Superior temporal gyrus (tissue), 1 donor: ENCODE results near the gene S1PR3.
A peak's percentile ranks its signal among the peaks of the same experiment; 100 is the strongest.

Experiments
- DNase-seq: peaks from one replicate; pipeline ENCODE4 v3.0.0-alpha.2; 2016; ENCODE audit errors: extremely low spot score

The S1PR3 gene

DNA sequence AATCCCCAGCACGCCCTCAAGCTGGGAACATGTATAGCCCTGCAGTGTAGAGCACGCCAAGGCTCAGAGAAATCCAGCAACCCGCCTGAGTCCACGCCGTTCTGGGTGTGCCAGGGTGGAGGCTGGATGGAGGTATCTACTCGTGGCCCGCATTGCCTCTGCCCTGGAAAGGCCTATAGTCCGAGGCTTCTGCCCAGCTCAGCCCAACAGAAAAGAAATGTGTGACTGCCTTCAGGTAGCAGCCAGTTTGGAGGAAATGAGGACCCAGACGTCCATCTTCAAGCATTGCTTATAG lies 18.2 kb downstream of the S1PR3 start:
- no peak for DNase-seq

DNA sequence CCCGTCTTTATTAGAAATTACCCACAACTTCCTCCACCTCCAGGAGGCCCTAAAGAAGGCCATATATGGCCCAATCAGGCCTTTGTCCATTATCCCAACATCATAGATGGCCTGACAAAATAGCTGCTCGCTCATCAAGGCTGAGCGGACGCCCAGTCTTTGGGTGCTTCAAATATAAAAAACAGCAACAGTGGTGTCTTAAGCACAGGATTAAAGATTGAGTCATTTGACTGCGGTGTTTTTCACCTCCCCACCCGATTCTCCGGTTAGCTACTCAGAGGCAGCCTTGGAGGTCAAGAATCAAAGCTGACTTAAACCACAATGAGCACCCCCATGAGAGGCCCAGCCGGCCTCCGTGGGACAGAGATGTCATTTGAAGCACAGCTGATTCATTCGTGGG lies 18.8 kb downstream of the S1PR3 start:
- no peak for DNase-seq

DNA sequence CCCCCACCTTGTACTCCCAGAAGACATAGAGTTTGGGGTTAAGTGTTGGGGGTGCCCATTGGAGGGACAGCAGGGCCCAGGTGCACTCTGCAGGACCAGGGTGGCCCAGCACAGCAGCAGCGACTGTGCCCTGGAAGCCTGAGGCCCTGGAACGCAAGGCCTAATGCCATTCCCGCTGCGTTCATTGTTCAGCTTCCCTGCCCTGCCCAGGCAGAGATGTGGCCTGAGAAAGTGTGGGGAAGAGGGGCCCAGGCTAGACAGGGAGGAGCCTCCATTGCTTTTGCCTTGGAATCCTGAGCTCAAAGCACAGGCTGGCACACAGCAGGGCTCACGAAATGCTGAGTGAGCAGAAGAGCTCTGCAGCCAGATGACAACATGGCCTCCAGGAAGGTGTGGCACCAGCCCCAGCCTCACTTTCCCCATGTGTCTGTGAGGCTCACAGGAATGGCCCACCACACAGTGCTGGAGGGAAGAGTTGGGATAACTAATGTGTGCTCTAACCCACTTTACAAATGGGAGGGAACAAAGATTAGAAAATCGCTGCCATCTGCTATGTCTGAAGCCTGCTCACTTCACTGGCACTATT lies 19.4 kb downstream of the S1PR3 start:
- no peak for DNase-seq

DNA sequence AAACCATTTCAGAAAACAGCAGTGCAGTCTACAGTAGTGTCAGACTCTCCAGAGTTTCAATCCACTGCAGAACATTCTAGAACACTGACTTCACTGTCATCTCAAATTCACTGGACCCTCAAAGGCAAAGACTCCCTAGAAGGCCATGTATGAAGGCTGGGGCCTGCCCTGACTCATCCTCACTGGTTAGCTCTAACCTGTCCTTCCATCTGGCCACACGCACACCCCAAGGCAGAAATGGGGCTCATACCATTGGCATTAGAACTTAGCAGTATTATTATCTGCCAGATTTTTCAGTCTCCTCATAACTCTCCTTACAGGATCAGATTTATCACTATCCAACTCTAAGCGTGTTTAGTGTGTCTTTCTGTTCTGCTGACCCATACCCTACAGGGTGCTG lies 20.4 kb downstream of the S1PR3 start:
- DNase-seq: no peak

DNA sequence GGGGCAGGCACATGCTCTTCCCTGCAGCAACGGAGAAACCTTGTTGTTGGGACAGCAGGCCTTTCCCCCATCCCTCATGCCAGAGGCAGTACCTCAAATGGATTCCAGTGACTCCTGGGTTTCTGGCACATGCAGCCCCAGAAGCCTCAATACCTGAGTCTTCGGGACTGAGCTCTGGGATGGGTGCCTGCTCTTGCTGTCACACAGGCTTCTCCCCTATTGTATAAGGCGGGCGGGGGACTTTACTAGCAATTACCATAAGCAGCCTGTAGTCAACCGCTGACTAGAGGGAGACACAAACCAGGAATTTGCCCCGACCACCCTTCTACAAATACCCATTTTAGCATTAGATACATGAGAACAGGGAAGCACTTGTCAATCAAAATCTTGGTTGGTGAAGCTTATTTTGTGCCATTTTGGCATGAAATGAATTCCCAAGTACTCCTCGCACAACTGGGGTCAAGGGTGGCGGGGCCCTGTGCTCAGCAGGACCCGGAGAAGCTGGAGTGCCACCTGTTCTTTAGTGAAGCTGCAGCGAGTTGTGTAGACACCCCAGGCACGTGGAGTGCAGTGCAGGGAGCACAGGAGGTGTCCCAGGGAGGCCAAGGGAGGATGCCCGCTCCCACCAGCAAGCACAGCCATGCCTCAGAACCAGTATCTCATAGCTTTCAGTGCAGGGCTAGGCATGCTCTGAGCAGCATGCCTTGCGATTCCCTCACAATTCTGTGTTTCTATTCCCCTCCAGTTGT lies 21.2 kb downstream of the S1PR3 start:
- no peak for DNase-seq

DNA sequence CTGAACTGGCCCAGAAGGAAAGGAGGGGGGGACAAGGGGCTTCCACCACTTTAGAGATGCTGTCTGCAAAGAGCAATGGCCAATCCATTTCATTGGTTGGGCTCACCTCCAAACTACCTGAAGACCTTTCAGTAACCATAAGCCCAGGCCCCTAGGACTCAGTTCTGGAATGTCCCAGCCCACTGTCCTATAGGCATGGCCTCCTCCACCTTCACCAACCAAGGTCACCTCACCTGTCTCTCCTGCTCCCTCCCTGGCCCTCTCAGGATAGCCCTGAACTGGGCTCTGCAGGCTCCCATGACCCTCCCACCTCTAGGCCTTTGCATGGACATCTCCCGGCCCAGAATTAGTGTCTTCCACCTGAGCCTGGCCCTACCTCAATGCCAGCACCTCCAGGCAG lies 22.4 kb downstream of the S1PR3 start:
- DNase-seq: no peak

DNA sequence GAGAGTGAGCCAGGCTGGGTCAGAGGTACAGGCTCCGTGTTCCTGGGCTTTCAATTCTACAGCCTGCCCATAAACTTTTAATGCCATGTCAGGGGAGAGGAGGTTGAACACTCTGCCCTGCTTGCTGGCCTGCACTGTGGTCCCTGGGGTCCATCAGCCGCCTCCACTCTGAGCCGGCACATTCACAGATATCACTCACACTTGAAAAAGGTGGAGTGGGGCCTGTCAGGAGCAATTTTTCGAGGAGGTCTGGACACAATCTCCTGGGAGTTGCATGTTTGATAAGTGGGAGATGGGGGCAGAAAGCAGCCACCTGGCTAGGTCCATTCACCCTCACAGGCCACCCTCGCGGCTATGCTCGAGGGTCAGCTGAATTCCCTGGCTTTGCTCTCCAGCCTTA lies 22.9 kb downstream of the S1PR3 start:
- DNase-seq: no peak

DNA sequence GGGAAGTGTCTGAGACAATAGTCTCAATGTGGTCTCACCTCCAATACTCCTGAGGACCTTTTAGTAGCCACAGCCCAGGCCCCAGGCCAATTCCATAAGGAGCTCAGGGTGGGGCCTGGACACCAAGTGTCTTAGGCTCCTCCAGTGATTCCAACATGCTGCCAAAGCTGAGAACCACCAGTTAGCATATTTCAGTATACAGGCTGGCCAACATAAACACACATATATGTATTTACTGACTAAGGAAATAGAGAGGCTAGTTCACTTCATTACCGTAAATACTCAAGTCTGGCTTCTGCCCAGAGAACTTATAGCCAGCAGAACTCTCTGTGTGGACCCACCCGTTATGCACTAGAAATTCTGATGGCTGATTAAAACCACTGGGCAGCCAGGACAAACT lies 24.1 kb downstream of the S1PR3 start:
- no peak for DNase-seq

DNA sequence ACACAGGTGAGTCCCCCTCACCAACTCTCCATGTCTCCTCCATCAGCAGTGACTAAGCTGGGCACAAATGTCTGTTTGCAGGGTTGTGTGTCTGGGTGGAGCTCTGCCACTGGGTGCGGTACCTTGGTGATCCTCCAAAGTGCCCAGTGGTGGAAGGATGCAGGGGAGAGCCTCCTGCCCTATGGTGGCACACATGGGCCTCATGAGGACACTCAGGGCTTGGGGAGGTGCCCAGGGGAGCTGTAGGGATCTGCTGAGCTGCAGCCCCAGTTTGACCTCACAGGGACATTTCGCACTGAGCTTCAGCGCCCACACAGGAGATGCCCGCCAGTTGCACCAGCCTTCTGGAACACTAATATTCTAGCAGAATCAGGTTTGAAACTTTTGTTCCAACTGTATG lies 29.5 kb downstream of the S1PR3 start:
- no peak for DNase-seq

DNA sequence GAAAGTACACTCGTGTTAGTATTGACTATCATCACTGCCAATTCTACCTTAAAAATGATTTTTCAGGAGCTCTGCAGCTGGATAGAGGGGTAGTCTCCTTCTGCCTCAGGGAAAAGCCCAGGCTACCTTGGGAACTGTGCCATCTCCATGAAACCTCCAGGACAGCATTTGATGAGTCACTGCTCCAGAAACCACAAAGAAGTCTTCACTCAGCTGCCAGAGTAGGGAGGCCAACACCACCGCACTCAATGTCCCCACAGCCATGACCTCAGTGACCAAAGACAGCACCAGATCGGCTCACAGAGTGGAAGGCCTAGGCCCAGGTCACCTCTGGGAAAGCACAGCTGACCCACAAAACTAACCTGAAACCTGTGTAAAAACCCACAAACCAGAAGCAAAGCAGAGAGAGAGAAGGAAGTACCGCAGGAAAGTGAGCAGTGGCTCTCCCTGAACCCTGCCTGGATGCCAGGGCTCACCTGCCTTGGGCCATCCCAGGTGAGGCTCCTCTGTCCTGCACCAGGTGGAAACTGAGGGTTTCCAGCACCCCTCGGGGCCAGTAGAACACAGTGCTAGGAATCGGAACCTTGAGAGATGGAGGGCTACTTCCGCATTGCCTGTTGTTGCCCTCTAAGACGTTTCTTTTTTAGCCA lies 30.0 kb downstream of the S1PR3 start:
- no peak for DNase-seq

DNA sequence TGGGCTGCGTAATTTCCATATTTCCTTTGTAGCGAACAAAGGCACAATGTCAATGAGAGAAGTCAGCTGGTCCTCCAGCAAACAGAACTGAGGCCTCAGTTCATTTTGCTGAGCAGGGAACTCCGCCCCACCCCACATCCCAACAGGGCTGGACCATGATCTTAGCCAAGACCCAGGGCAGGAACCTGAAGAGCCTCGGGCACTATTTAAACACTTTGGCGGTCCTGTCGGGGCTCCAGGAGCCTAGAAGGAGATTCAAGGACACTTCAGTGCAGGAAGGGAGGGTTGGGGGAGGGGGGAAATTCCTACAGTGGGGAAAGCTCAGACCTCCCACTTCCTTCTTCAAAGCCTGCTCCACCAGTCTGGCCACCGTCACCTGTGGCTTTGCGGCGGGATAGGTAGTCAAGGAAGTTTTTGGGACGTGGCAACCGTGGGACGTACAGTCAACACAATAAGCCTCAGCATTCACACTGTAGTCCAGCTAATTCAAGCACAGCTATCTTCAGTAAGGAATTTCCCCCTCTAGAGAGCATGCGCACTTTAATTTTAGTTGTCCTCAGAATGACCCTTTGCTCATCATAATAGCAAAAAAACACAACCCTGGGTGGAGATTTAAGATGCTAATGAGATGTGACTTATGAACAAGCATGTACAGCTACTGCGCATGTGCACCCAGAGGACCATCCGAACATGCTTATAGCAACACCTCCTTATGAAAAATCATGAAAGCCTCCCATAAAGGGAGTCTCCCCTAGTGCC lies 30.9 kb downstream of the S1PR3 start:
- no peak for DNase-seq

DNA sequence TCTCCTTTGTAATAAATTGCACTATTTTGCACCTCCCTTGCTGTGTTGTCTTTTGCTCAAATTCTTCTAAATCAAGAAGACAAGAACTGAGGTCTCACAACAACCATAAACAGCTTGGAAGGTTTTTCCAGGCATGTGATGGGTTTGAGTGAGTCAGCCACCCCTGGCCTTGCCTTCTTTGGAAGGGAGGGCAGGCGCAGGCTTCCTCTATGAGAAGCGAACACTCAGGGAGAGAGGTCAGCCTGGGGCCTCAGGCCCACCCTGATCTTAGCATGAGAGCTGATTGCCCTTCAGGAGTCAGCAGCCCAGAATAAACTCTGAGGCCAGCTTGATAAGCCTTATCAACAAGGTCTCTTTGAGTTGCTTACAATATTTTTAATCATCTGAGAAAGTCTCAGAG lies 31.6 kb downstream of the S1PR3 start:
- peak; percentile 9 for DNase-seq

DNA sequence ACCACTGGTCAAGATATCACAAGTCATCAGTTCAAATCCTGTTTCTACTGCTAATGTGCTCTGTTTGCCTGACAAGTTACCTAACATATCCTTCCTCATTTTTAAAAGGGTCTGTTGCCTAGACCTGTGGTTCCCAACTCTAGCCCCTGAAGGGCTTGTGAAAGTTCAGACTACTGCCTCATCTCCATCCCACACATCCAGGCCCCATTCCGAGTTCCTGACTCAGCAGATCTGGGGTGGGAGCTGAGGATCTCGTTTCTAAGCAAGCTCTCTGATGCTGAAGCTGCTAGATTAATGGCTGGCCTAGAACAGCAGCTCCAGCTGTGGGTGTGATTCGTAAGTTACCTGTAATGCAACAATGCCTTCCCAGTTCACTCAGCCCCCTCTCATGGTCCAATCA lies 32.5 kb downstream of the S1PR3 start:
- no peak for DNase-seq

DNA sequence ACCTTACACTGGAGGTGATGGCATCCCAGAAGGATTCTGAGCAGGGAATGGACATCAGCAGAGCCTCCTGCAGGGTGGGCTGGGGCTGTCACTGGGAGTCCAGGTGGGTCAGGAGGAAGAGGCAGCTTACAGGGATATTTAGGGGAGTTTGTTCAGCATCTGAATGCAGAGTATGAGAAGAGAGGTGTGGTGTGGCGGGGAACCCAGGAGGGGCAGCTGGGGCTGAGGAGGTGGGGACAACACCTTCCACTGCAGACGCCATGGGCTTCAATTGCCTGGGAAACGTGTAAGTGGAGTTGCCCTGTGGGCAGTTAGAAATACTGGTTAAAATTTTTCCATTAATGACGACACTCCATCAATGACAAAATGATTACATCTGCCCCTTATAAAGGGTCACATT lies 33.5 kb downstream of the S1PR3 start:
- DNase-seq: no peak

DNA sequence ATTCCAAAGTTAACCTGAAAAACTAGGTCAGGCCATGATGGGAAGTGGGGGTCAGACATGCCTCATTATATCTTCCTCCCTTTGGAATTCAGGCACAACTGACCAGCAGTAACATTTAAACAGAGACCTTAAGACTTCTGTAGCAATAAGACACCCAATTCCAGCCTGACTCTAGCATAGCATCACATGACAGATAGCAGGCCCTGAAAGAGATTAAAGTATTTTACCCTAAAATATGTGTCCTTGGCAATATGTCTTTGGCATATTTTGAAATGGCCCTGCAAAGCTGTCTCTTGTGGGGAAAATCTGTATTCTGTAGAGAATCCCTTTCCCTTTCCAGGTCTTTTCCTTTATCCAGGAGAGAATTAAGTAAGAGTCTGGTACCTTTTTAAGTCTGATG lies 34.3 kb downstream of the S1PR3 start:
- no peak for DNase-seq

DNA sequence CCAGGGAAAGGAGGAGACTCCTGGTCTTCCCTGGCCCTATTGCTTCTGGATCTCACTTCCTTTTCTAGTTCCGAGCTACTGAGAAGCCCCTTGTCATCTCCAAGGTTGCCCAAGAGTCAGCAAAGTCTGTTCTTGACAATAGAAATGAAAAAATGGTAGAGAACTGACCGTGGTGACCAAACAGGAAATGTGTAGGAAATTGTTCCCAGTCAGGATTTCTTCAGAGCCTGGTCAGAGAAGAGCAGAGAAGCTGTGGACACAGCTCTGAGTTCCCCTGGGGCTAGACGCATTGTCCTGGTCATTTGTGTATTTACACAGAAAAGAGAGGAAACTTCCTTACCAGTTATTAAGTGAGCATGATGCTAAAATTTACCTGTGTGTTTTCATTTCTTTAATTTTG lies 35.6 kb downstream of the S1PR3 start:
- DNase-seq: no peak

DNA sequence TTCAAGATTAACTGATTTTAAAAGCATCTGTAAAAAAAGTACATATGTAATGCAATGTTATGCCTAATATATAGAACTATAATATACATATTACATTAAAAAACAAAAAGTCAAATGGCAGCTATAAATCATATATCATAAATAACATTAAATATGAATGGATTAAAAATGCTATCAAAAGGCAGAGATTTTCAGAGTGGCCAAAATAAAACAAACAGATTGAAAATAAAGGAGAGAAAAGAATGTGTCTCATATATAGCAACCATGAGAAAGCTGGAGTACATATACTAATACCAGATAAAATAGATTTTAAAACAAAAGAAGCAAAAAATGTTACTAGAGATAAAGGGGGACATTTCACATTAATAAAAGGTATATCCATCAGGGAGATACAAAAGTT lies 38.5 kb downstream of the S1PR3 start:
- no peak for DNase-seq

DNA sequence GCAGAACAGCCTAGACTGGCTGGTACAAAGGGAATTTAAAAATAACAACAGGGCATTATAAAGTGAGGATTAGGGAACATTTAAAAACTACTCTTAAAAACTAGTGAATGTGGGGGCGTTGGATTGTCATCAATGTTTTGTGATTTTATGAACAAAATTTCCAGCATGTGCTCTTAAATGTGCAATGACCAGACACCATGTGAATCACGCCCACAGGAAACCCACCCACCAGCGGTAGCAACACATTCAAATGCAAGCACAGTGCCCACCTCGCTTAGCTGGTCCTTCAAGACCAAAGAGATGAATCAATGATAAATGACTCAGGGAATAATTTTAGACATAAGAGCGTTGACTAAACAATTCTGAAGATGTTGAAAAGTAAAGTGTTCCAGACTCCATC lies 40.9 kb downstream of the S1PR3 start:
- no peak for DNase-seq

DNA sequence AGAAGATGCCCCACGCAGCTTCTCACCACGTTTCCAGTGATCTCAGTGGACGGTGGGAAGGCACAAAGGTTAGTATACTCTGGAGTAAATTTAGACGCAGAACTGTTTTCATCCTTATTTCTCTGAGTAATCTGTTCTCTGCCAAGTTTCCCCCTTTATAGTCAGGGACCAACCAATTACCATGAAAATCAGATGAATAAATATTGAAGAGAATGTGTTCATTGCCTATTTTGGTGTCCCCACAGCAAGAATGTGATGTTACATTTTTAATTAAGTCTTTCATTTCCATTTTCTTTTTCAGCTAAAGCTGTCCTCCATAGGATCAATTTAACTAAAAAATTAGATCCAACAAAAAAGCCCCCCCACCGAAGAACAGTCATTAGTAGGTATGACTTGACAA lies 41.4 kb downstream of the S1PR3 start:
- DNase-seq: no peak

DNA sequence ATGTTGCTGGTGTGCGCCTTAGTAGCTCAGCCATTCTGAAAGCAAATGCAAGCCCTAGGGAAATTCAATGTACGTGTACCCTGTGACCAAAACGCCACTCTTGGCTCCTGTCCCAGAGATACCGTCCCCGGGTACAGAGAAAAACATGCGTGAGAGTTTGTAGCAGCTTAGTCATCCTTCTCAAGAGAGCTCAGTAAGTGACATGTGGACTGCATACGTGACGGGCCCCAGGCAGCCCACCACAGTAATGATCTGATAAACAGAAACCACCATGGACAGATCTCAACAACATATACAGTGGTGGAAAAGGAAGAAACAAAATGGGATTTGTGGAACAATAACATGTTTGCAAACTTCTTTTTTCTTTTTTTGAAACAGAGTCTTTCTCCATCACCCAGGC lies 45.1 kb downstream of the S1PR3 start:
- no peak for DNase-seq

DNA sequence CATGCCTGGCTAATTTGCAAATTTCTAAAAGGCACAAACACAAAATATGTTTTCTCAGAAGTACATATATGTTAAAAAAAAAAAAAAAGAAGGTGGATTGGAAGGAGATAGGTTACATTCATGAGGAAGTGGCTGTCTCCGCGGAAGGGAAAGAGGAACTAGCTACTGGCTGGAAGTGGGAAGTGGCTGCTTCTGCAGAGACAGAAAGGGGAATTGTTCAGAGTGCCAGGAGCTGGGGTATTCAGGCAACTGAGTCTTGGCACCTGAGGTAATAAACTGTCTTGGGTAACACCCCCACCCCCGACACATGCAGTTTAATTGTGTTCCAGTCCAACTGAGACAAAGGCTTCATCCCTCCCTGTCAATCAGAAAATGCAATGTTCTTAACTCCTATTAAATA lies 45.6 kb downstream of the S1PR3 start:
- DNase-seq: no peak

DNA sequence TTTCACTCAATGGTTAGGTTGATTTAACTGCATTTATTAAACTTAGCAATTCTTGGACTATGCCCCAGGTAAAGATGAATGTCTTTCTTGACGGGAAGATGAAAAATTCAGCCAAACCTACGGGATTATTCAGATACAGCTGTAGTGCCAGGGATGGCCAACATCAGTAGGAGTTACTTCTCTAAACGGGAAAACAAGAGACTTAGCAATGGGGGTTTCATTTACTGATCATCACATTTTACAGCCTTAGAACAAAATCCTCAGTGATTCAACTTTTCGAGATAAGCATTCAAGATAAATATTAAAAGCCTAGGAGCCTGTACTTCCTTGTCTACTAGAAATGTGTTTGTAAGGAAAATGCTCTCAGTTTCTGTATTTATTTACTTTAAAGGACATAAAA lies 46.1 kb downstream of the S1PR3 start:
- no peak for DNase-seq

DNA sequence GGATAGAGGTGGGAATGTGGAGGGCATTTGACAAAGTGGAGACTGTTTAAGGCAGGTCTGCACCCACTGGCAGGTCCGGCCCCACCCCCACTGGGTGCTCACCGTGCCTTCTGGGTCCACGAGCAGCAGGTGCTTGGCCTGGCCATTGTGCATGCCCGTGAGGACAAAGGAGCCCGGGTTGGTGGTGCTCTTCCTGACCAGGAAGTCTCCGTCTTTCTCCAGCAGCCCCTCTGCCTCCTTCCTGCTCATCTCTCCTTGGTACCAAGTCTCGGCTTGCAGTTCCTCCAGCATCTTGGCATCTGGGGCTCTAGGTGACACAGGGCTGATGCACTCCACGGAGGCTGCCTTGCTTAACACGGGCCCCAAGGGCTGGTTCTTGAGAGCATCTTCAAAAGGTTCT lies 46.6 kb downstream of the S1PR3 start:
- no peak for DNase-seq
